Heart left ventricle (tissue), 13 donors: ENCODE results near the gene RNLS.

ENCODE experiments used
- POLR2A ChIP-seq, 2 donors: fragments of 450-650 bp; IDR thresholded peaks; one replicate each; pipeline ENCODE4 v1.6.1; 2017; ENCODE audit warnings: antibody characterized with exemption in 2 of 2, mild to moderate bottlenecking in 2 of 2, moderate library complexity in 2 of 2
- TF ChIP-seq, protein P1 (sequence below), 12 donors: fragments of 200-600 bp; sonication (generic) in 4 of 12; IDR thresholded peaks; one replicate each; pipeline versions ENCODE4 v1.5.0 to v1.8.0; 2018 to 2022; ENCODE audit warnings: antibody characterized with exemption in 12 of 12, mild to moderate bottlenecking in 5 of 12
- donor health status: ischemic (EF 13 %, LVEDD 7.1; RV severe dilation, severe dysfunction).
- donor health status: DM: no; HTN: yes; CAD: no.
- donor health status: DM: no; HTN: no; CAD: no.
- donor health status: ischemic (EF 25% LVEDD 6.9; RV normal size, moderate dysfunction).
- donor health status: ischemic (EF 25% LVEDD 5.7; RV mildly dilated, moderate dysfunction).
- donor health status: ischemic (EF 35%, LVEDD 5.7; RV mildly dilated, moderate dysfunction).
- donor health status: nonischemic (EF 11% LVEDD 7.7; RV severe dilation, severe dysfunction).
- donor health status: DM: yes; HTN: yes; CAD: no.
- donor health status: PGD.
- donor health status: ischemic (EF 29% LVEDD 5.4; RV normal size, mild dysfunction).
- donor health status: nonischemic (EF 23%, LVEDD 6.1; RV moderate dilation, normal function).

DNA sequence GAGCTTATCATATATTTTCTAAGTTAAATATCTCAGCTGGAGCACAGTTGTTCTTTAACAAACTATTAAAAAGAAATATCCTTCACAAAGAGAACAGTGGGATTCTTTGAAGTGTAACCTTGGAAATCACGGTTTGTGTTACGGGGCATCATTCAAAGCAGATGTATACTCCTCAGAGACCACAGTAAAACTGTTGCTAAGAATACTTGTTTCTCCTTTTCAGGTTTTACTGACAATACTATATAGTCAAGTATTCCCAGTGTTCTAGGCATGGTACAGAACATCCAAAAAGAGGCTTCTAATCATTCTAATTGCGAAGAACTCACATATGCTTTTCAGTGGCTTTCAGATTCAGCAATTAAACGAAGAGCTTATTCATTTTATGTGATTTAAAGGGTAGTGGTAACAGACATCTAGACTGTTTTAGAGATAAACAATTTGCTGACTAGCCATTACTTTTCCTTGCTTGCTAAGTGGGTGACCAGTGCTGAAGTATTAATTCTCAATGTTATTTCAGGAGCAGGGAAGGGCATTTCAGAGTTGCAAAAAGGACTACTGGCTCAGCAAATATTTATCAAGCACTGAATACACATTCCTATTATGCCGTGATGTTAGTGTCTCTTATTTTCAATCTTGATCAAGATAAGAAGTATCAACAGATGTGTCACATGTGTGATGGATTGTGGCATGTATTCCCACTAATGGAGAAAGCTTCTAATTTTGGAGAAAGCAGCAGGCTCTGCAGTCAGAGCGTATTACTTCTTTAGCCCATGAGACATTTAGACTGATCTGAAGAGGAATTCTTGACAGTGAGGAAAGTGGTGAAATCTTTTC is 236.8 kb downstream of the RNLS start:
- TF ChIP-seq POLR2A (IDR thresholded peaks at IDR 0.05): no peak
- TF ChIP-seq, protein P1, sequence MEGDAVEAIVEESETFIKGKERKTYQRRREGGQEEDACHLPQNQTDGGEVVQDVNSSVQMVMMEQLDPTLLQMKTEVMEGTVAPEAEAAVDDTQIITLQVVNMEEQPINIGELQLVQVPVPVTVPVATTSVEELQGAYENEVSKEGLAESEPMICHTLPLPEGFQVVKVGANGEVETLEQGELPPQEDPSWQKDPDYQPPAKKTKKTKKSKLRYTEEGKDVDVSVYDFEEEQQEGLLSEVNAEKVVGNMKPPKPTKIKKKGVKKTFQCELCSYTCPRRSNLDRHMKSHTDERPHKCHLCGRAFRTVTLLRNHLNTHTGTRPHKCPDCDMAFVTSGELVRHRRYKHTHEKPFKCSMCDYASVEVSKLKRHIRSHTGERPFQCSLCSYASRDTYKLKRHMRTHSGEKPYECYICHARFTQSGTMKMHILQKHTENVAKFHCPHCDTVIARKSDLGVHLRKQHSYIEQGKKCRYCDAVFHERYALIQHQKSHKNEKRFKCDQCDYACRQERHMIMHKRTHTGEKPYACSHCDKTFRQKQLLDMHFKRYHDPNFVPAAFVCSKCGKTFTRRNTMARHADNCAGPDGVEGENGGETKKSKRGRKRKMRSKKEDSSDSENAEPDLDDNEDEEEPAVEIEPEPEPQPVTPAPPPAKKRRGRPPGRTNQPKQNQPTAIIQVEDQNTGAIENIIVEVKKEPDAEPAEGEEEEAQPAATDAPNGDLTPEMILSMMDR (IDR thresholded peaks at IDR 0.05): no peak
